ENCODE measurements around the gene NLK.

NLK gene

GRCh38 chr17:28174352-28175046 is 132.0 kb downstream of the NLK start:
- ChIA-PET CTCF (interaction anchor here (0.8 to 2.1 kb wide), 3 partner anchors 12 to 280 kb away, joined by 3 to 5 read pairs (median 3); no protein-coding TSS in a partner anchor), POLR2A (interaction anchor here (1.1 kb wide), 1 partner anchor 75 kb away, joined by 3 read pairs; no protein-coding TSS in a partner anchor)
- H3K4me3 ChIP-seq (ENCODE audit: low read depth, low read length), result no peak overlapping the region
- no peak for TF ChIP-seq CTCF (IDR thresholded peaks at IDR 0.05; ENCODE audit: insufficient read depth, low read length, missing control alignments)
- DNase-seq (ENCODE audit: low read depth, low spot score), result no peak

GRCh38 chr17:28177351-28177750 is 134.9 kb downstream of the NLK start:
- TF ChIP-seq CTCF (IDR thresholded peaks at IDR 0.05; ENCODE audit: insufficient read depth, low read length, missing control alignments), result no peak
- no peak overlapping the region for H3K4me3 ChIP-seq (ENCODE audit: low read depth, low read length)
- ChIA-PET CTCF (interaction anchor here (1.4 to 2.1 kb wide), 3 partner anchors 9 to 74 kb away, joined by 7 to 9 read pairs (median 7); no protein-coding TSS in a partner anchor), POLR2A (no interaction called here)
- no peak for DNase-seq (ENCODE audit: low read depth, low spot score)

- ChIA-PET POLR2A (no interaction called here), CTCF (interaction anchor here (2.1 kb wide), 1 partner anchor 10 kb away, joined by 7 read pairs; no protein-coding TSS in a partner anchor)
- TF ChIP-seq CTCF (IDR thresholded peaks at IDR 0.05; ENCODE audit: insufficient read depth, low read length, missing control alignments), result no peak
- no peak for DNase-seq (ENCODE audit: low read depth, low spot score)
- H3K4me3 ChIP-seq (ENCODE audit: low read depth, low read length), result no peak overlapping the region
Observed at GRCh38 chr17:28178800-28179199, 136.3 kb downstream of the NLK start.

GRCh38 chr17:28180449-28180848 is 138.0 kb downstream of the NLK start:
- DNase-seq (ENCODE audit: low read depth, low spot score), result no peak
- no peak overlapping the region for H3K4me3 ChIP-seq (ENCODE audit: low read depth, low read length)
- TF ChIP-seq CTCF (IDR thresholded peaks at IDR 0.05; ENCODE audit: insufficient read depth, low read length, missing control alignments), result no peak
- POLR2A ChIA-PET, result no interaction called here
- CTCF ChIA-PET, result interaction anchor here (1.0 to 2.4 kb wide), 2 partner anchors 12 to 287 kb away, joined by 3 to 9 read pairs; partner anchors contain the start of gene LYRM9

- no peak overlapping the region for H3K4me3 ChIP-seq (ENCODE audit: low read depth, low read length)
- DNase-seq (ENCODE audit: low read depth, low spot score), result no peak
- no peak for TF ChIP-seq CTCF (IDR thresholded peaks at IDR 0.05; ENCODE audit: insufficient read depth, low read length, missing control alignments)
- POLR2A ChIA-PET, result no interaction called here
- CTCF ChIA-PET, result interaction anchor here (2.4 kb wide), 1 partner anchor 288 kb away, joined by 9 read pairs; the partner anchor contains the start of gene LYRM9
Observed at GRCh38 chr17:28181568-28181967, 139.1 kb downstream of the NLK start.

GRCh38 chr17:28182559-28182958 is 140.1 kb downstream of the NLK start:
- TF ChIP-seq CTCF (IDR thresholded peaks at IDR 0.05; ENCODE audit: insufficient read depth, low read length, missing control alignments), result no peak
- ChIA-PET POLR2A (no interaction called here), CTCF (interaction anchor here (2.4 kb wide), 1 partner anchor 289 kb away, joined by 9 read pairs; the partner anchor contains the start of gene LYRM9)

More at GRCh38 chr17:28182559-28182958, 140.1 kb downstream of the NLK start:
- no peak overlapping the region for H3K4me3 ChIP-seq (ENCODE audit: low read depth, low read length)
- no peak for DNase-seq (ENCODE audit: low read depth, low spot score)
